Activated CD4-positive, alpha-beta T cell treated with anti-CD3 and anti-CD28 coated beads, Interleukin-10, Interleukin-2, amounts not matched to agents 100 ng/mL and 50 ng/mL, durations not matched to agents 16 hours and 8 hours (primary cell): ENCODE data around the gene MCTS1.
"Not testable (repeated sequence)": the region's sequence is repeated elsewhere in the genome, so short reads cannot be mapped to it uniquely, and the experiment has no call there.

Source experiments
- DNase-seq: peaks from one replicate; pipeline ENCODE4 v3.0.0-alpha.2; 2020

The MCTS1 gene

DNA sequence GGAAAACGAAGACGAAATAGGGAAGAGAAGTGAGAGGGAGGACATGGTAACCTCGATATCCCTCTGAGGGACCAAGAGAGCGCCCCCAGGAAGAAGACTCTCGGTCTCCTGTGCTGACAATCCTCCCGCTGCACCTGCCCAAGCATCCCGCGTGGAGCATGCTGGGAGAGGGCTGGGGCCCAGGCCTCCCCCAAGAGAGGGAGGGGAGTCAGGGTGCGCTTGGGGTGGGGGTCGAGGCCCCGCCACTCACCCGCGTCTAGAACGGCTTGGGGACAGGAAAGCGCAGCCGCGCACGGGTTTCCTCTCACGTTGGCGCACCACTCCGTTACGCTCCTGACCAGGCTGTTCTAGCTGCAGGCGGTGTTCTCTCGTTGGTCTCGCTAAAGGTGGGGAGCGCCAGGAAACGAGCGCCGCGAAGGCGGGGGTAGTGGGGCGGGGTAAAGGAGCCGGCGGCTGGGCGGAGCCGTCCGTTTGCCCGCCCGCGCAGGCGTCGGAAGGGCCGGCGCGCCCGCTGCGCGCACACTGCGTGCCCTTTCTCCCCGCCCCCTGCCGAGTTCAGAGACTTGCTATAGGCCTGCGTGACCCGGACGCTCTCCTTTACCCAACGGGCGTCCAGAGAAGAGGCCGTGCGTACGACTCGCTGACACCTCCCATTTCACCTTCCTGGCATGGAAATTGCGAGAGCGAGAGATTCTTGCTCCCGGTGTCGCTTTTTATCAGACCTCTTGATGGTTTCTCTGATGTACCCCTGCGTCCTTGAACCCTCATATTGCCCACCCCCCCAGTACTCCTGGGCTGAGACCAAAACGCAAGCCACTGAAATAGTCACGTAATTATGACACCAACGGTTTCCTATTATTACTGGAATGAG, 26.0 kb downstream of the MCTS1 start, which contains the start of gene C1GALT1C1:
Gene C1GALT1C1, minus strand, starts transcription at position 388 of the 871 bp plus-strand sequence. CDS start 2,888 bp downstream, outside the sequence.
- peak; percentile 94 for DNase-seq

DNA sequence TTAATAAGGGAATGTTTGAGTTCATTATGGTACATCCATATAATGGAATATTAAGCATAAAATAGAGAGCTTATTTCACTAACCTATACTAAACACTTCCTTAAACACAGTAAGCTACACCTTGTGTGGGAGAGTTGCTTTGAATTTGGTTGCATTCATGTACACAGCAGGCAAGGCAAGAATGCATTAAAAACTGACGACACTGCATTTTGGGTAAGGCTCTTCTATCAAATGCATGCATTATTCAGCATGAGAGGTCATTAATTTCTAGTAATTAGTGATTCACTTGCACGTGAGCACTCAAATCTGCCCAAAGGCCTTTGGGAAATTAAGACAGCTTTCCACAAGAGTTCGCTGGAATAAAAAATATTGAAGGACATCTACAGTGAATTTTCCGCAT, 34.7 kb downstream of the MCTS1 start:
- DNase-seq: no peak

DNA sequence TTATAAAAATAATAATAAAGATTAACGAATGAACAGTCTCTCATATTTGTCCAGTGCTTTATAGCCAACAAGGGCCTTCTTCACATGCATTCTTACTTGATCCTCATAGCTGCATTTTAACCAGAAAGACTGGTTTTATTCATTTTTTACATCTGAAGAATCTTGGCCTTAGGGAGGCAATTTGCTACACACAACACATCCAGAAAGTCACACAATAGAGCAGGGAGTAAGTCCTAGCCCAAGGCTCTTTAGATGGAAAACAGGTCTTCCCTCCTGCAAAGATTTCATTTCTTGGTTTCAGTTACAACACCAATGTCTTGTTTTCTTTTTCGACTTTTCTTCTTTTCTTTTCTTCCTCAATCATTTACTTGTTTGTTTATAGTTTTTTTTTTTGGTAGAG, 39.0 kb downstream of the MCTS1 start:
- no peak for DNase-seq

DNA sequence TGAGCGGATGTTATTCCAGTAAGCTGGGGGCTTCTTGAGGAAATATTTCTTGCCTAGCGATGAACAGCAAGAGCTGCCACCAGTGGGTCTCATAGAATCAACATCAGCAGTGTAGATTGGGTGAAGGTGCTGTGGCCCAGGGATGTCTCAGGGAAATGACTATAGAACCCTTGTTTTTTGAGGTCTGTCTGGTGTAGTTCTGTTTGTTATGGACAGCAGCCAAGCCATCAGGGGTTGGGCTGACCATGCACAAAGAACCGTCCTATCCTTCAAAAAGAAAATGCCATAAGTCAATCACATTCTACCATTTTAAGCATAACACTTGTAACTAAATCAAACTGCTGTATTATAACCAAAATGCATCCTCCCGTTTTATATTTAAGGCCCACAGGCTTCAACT, 43.2 kb downstream of the MCTS1 start:
- no peak for DNase-seq

DNA sequence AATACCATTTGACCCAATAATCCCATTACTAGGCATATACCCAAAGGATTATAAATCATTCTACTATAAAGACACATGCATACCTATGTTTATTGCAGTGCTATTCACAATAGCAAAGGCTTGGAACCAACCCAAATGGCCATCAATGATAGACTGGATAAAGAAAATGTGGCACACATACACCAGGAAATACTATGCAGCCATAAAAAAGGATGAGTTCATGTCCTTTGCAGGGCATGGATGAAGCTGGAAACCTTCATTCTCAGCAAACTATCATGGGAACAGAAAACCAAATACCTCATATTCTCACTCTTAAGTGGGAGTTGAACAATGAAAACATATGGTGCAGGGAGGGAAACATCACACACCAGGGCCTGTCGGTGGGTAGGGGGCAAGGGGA, 48.4 kb downstream of the MCTS1 start:
- DNase-seq: not testable (repeated sequence)

DNA sequence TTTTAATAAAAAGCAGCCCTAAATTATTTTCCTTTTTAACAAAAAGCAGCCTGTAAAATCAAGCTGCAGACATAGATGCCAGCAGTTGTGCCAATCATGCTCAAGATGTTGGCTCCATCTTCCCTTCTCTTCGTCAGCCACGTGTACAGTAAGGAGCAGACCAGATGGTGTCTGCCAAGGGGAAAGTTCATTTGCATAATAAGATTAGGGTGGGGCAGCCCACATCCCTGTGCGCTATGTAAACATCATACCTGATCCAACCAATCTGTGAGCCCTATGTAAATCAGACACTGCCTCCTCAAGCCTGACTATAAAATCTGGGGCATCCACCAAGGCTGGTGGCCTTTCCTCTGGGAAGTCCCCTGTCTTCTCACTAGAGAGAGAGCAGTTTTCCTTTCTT, 49.1 kb downstream of the MCTS1 start:
- no peak for DNase-seq

DNA sequence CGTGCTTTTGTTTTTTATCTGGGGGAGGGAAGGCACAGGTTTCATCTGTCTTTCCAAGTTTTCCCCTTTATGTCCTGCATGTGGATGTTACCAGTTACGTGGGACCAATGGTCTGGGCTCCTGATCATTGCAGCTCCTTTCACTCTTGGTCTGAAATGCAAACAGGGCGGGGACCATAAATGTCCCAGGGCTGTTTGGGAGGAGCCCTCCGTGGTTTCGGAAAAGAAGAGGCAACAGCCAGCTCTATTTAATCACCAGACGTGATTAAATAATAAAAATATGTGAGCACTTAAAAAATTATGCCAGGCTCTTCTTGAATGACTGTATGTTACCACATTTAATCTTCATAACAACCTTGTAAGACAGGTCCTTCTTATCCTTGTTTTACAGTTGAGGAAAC, 56.7 kb downstream of the MCTS1 start:
- no peak for DNase-seq
